Glomerular visceral epithelial cell (primary cell): ENCODE measurements around the gene TLDC2.

Source experiments
- DNase-seq: peaks from one replicate; pipeline ENCODE4 v3.0.0-alpha.2; 2016; ENCODE audit errors: extremely low spot score

TLDC2 gene

DNA sequence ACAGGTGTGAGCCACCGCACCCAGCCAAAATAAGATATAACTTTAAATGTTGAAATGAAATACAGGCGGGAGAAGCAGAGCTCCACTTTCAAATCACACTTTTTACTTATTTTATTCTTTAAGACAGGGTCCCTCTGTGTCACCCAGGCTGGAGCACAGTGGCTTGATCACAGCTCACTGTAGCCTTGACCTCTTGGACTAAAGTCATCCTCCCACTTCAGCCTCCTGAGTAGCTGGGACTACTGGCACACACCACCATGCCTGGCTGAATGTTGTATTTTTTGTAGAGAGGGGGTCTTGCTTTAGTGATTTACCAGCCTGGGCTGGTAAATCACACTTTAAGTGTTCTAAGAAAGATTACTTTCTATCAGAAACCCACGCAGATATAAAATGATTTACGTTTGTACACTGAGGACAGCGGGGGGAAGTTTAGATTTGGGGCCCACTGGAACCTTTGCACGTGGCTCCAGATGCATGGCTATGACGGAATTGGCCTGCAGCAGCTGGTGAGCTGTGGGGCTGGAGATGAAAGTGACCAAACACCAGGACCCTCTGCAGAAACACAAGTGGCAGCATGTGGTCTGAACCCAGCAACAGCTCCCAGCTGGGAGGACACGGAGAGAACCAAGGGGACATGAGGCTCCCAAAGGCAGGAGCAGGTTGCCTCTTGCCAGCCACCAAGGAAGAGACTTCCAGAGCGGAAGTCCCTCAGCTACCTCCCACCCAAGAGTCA lies 26.4 kb upstream of the TLDC2 start:
- no peak for DNase-seq

DNA sequence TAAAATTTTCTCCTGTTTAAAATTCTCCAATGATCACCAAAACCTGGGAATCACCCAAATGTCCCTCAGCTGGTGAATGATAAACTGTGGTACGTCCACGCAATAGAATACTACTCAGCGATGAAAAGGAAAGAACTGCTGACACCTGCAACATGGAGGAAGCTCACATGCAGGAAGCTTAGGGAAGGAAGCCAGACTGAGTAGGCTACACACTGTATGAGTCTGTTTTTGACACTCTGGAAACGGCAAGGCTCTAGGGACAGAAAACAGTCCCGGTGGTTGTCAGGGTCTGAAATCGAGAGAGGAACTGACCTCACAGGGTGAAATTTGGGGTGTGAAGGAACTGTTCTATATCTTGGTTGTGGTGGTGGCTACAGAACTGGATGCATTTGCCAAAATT lies 25.2 kb upstream of the TLDC2 start:
- DNase-seq, result no peak

DNA sequence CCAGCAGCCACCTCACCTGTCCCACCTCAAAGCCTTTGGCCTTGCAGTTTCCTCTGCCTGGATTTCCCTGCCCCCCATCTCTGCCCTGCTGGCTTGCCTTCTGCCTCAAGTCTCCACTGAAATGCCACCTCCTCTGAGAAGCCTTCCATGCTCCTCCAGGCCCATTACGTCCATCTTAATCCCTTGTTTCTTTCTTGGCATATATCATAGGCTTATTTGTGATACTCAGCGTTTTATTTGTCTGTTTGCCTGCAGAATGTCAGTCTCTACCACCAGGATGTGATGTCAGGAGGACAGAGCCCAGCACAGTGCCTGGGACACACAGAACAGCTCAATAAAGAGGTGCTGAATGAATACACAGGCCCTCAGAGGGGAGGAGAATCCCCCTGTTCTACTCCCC lies 24.4 kb upstream of the TLDC2 start:
- no peak for DNase-seq

DNA sequence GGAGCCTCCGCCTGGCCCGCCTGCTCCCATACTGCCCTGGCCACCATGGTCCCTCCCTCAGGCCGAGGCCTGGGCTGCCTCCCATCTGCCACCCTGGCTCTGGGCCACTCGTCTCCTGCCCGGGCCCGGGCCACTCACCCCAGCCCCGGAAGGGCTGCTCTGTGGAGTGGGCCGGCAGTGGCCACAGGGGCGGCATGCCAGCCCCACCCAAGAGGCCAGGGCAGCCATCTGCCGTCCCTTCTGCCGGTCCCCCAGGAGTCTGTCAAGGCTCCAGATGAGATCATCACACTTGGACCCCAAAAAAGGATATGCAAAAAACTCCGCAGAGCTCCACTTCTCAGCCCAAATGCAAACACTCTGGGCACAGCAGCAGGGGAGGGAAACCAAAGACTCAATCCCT lies 23.8 kb upstream of the TLDC2 start:
- DNase-seq, result no peak

DNA sequence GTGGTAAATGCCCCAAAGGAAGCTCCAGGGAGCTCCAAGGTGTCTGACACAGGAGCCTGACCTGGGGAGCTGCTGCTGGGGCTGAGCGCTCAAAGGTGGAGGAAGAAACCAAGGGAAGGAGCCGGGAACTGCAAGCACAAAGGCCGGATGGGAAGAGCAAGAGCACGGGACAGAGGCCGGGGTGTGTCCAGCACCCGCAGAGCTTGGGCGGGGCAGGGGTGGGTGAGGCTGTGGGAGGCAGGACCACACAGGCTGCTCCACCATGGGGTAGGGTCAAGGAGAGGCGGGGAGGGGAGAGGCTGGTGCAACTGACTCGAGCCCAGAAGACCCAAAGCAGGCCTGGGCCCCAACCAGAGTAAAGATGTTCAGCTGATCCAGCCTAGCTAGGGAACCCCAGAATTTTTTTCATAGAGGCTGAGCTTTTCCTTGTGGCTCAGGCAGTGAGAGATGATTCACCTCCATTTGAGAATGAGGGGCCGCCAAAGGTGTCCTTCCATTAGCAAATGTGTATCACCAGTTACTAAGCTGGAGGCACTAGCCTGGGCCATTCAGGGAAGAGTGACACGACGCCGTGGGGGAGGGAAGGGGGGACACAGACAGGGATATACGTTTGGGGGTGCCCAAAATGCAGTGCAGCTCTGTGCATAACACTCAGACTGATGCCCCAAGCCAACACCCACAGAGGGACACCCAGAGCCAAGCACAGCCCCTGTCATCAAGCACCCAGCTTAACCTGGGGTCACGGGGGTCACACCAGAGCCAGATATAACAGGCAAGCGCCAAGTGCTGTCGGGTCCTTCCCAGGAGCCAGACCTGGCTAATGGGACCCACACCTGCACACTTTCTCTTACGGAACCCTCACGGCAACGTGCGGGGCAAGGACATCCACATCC lies 21.3 kb upstream of the TLDC2 start:
- DNase-seq, result no peak

DNA sequence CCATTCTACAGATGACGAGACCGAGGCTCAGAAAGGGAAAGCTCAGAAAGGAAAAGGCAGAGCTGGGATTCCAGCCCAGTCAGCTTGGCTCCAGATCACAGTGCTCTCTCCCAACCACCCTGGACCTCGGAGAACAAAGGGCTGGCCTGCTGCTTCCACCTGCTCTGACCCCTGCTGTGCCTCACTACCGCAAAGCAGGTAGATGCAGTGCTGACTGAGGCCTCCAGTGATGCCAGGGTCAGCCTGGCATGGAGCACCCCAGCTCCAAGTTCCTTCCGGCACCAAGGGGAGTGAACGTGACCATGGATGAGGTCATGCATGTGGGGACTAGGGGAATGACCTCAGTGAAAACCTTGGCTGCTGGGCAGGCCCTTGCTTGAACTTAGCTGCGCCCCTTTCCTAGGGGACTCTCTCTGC lies 20.7 kb upstream of the TLDC2 start:
- peak; percentile 41 for DNase-seq

DNA sequence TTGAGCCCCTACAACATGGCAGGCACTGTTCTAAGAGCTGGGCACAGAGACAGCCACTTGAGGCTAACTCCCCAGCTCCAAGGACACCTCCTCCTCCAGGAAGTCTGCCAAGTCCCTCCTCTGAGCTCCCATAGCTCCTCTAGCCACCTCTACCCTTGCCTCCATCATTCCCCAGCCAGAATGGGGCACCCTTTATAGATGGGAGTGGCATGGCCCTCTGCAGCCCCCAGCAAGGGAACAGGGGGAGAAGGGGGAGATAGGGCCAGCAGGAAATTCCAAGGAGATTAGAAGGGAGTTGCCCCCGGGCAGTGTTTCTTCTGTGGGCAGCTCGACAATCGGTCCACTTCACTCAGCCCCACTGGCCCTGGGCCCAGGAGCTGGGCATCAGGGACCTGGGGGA lies 19.7 kb upstream of the TLDC2 start:
- peak; percentile 43 for DNase-seq

DNA sequence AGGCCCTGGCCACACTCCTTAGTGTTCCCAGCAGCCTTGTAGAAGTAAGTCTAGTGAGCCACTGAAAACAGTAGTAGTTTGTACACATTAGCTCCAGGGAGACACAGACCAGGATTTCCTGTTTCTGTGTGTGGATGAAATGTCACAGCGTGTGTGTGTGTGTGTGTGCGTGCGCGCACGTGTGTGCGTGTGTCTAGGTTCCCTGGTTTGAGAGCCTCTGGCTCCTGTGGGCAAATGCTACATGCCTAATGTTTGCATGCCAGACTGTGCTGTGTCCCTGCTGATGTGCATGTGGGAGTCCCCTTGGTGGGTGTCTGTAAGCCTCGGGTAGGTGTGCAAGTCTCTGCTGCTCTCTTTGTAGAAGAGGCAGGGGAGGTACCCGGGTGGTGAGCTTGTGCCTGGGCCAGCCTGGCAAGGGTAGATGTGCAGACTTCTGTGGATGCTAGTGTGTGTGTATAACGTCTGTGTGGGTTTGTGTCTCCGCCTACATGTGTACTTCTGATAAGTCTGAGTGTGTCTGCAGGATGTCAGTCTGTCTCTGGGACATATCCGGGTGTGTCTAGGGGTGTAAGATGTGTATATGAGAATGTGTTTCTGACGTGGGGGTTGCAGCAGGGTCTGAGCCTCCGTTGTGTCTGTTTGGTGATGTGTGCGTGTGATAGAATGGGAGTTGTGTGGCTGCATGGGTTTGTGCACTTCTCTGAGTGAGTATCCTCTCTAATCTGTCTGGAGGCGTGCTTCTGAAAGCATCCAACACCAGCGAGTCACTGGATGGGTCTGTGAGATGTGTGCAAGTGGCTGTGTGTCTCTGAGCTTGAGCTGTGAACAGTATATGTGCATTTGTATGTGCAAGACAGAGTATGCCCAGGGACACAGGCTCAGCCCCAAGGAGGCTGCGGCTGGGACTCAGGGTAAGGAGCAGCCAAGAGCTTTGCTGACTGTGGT lies 19.0 kb upstream of the TLDC2 start:
- peak; percentile 36 for DNase-seq

DNA sequence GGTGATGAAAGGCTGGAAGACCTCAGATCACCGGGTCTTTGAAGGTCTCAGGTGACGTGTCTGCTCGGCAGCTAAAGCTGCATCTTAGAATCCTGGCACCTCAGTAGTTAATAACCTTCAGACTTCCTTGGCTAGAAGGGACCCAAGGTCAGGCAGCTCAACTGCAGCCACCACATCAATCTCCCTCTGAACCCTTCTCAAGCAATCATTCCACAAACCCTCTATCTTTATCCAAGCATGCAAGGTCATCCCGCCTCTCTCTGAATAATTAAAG lies 16.7 kb upstream of the TLDC2 start:
- DNase-seq, result no peak

DNA sequence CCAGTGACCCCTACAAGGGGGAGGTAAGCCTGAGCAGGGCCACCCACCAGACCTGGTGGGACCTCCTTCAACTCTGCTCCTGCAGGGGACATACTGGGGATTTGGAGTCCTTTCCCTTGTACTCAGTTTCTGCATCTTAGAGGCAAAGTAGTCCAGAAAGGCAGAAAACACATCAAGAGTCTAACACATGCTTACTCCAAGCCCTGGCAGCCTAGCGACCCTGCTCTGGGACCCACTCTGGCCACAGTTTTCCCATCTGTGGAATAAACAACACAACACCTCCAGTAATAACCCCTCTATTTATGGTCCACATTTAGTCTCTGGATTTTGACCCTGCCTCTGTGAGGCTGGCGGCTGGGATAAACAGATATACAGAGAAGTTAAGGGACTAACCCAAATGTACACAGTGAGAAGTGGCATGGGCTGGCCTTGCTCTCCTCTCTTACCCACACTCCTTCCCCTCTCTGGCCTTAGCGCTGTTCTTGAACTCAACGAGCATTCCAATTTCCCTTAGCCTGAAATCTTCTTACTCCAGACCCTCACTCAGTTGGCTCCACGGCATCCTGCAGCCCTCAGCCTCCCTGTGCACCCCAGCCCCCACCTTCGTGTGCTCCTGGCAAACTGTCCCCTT lies 16.1 kb upstream of the TLDC2 start:
- no peak for DNase-seq

DNA sequence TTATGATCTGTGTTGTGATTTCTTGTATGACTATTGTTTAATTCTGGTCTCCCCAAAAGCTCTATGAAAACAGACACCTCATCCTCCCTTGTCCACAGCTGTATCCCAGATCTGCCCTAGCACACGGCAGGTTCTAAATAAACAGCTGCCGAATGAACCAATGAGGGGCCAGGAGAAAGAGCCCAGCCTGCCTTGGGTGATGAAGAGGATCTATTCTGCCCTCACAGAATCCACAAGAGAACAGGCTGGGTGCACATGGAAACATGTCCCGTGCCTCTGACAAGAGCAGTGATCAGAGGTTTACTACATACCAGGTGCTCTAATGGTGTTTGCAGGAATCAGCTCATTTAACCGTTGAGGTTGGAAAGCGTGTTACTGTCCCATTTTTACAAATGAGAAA lies 15.6 kb upstream of the TLDC2 start:
- DNase-seq, result no peak

DNA sequence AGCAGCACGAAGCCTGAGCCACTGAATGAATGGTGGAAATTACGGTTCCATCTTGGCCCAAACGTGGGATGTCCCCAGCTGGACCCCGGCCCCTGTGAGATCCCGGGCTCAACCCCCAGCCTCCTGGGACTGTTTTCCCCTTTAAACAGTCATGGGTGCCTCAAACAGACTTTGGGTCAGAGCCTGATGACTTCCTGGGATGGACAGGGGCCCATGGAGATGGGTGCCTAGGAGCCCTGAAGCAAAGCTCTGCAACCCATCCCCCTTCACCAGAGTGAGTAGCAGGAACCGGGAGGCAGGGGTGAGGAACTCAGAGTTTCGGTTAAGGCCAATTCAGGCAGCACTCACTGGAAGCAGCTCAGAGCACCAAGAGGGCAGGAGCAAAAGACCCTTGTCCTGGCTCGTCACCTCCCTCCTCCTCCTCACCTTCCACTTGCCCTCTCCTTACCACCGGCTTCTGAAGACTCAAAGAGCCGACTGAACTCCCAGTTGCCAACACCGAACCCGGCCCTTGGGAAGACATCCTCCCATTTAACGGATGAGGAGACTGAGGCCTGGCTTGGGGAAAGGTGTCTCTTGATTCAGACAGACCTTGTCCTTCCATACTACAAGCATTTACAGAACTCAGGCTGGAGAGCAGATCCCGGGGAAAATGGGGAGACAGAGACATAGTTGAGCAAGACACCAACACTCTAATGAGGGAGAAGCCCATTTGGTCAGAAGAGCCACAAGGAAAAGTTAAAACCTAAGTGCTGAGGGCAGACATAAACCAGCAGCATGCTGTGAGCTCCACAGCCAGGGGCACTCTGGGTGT lies 14.9 kb upstream of the TLDC2 start:
- DNase-seq, result no peak

DNA sequence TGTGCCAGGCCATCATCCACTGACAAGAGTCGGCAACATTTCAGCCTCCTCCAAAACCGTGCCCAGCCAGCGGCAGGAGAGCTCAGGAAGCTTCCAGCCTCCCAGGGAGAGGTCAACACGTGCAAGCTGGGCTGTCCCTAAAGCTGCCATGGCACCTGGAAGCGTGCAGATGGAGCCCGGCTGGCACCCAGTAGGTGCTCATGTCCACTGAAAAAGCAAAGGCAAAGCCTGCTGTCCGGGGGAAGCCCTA lies 14.4 kb upstream of the TLDC2 start:
- DNase-seq, result no peak

DNA sequence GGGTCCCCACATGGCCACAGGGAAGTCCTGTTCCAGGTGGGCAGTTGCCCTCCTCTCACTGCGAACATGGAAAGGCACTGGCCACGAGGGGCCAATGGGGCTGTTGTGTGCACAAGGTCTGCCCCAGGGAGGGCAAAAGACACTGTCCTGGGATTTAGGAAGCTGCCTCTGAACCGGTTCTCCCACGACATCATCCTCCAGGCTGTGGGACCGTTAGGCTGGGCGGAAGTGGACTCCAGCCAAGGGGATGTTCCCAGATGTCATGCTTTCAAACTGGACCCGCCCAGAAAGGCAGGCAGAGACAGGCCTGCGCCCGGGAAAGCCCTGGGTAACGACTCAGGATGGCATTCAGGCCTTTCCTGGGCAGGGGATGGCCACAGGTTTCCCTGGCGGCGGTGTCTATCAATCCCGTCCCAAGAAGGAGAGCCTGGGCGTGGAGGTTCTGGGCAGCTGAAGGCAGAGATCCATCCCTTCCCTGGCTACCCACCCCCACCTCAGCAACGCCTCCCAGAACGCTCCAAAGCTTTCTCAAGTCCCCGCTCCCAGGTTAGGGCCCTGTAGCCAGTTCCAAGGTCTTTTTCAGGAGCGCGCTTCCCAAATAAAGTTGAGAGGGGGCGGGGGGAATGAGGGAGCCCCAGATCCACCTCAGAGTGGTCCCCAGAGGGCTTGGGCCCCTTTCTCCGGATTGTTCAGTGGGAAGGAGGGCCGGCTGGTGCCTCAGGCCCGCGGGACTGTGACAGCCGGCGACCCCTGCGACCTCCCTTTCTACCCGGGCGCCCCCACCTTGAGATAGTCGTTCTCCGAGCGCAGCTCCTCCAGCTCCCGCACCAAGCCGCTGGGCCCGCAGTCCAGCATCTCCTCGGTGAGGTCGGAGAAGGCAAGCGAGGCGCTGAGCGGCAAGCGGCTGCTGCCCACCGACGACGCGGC lies 13.8 kb upstream of the TLDC2 start:
- peak; percentile 94 for DNase-seq

DNA sequence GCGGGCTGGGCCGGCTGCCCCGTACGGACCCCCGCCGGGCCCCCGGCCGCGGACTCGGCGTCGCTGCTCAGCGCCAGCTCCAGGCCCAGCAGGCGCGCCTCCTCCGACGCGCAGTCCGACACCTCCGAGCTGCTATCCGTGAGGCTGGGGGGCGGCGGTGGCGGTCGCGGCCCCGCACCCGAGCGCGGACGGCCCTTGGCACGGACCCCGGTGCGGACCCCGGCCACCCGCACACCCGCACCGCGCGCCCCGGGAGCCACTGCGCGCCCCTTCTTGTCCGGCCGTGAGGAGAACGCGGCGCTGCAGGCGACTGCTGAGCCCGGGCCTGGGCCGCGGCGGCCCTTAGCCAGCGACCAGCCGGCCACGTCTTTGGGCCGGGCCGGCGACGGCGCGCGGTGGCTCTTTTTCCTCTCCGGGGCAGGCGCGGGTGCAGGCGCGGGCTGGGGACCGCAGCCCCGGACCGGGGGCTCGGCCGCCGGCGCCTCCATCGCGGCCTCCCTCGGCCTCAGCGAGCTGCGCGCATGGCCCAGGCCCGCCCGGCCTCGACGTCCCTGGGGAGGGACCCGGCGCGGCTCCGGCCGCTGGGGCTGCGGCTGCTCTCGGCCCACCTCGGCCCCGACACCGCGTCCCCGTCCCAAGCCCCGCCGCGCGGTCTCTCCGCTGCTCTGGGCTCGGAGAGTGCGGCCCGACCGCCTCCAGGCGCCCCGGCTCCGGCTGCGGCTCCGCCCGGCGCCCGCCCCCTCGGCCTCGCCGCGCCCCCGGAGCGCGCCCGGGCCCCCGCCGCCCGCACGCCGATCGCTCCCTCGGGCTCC lies 12.9 kb upstream of the TLDC2 start:
- no peak for DNase-seq

DNA sequence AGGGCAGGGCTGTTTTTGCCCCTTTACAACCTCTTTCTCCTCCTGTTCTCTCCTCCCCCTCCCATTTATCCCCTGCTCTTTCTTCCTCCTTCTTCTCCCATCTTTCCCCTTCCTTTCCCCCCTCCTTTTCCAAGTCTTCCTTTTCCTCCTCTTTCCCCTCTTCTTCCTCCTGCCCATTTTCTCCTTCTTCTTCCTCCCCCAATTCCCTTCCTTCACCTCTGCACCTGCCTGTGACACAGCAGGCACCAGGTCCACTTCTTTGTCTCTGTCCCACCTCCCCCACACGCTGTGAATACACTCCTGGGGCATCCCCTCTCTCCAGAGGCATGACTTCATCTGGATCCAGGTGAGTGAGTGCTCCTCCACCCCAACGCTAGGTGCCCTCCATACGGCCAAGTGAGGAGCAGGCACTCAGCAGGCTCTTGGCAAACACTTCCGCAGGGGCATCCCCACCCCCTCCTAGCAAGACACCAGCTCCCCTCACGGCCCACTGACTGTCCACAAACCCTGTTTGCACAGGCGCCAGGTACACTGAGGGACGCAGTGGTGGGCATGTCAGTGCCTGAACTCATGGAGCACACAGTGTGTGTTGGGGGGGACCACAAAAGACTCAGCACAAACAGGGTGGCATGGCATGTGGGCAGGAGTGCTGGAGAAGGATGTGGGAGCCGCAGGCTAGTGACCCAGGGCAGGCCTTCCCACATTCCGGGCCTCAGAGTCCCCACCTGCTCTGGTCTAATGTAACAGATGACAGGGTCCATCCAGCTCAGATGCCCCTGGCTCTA lies 10.7 kb upstream of the TLDC2 start:
- no peak for DNase-seq

DNA sequence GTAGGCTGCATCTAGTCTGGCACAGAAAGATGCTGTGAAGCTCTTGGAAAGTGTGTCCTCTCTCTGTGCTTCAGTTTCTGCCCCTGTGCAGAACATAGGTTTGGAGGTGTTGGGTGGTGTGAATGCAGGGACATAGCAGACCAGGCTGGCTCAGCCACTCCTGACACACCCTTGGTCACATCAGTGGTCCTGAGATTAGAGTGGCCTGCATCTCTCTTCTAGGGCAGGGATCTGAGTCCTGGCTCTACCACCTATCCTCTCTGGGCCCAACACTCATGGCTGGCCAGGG lies 10.1 kb upstream of the TLDC2 start:
- no peak for DNase-seq

DNA sequence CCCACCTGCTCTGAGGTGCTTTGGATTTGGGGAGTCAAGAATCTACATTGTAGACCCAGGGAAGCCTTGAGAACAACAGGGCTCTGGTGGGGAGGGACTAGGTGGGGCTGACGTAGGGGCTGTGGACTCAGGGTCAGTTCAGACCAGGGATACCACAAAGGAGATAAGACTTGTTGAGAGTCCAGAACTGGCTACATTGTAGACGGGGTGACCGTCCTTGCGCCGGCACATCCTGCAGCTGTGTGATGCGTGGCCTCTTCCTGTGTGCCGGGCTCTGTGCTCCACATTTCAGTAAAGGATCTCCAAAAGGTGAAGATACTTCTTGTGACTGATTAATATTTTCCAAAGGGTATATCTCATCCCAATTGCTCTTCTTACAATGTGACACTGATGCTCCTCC lies 9.8 kb upstream of the TLDC2 start:
- DNase-seq, result no peak
